HepG2 (cell line): ENCODE results near the gene C9orf40. TPM values are rescaled to one million over a fixed set of nuclear protein-coding genes. Genes with fewer than 3 reads are reported as not detected.

Experiments used
- AGO1 ChIP-seq: fragments of 200-400 bp; formaldehyde crosslinking; IDR thresholded peaks from 2 replicates; pipeline ENCODE4 v1.6.1; 2017; ENCODE audit warnings: mild to moderate bottlenecking, low read depth, low read length, moderate library complexity; ENCODE audit not compliant: poor library complexity, severe bottlenecking
- AKAP8 ChIP-seq: sonication (generic); formaldehyde crosslinking; IDR thresholded peaks from 2 replicates; pipeline ENCODE4 v1.5.1; 2020; ENCODE audit warnings: mild to moderate bottlenecking, missing genetic modification reagents
- BORCS8-MEF2B ChIP-seq: sonication (generic); formaldehyde crosslinking; IDR thresholded peaks from 2 replicates; pipeline ENCODE4 v1.8.0; 2022; ENCODE audit warnings: mild to moderate bottlenecking, missing genetic modification reagents
- EHMT2 ChIP-seq: fragments of 200-600 bp; sonication (generic); IDR thresholded peaks from 2 replicates; pipeline ENCODE4 v1.7.0; 2017; ENCODE audit warnings: antibody characterized with exemption, low read depth, low read length, borderline replicate concordance
- HNRNPLL ChIP-seq: fragments of 200-400 bp; formaldehyde crosslinking; IDR thresholded peaks from 2 replicates; pipeline ENCODE4 v1.6.1; 2017; ENCODE audit warnings: mild to moderate bottlenecking, low read depth, low read length; ENCODE audit not compliant: poor library complexity, severe bottlenecking
- IKZF1 ChIP-seq: fragments of 450-650 bp; IDR thresholded peaks from 2 replicates; pipeline ENCODE4 v1.7.1; 2016
- ISL2 ChIP-seq: sonication (generic); formaldehyde crosslinking; IDR thresholded peaks from 2 replicates; pipeline ENCODE4 v1.5.0; 2020; ENCODE audit warnings: missing genetic modification reagents
- KAT2B ChIP-seq: fragments of 150-350 bp; IDR thresholded peaks from 2 replicates; pipeline ENCODE4 v1.6.1; 2014; ENCODE audit warnings: low read depth, low read length, borderline replicate concordance
- MIXL1 ChIP-seq: IDR thresholded peaks from 2 replicates; pipeline ENCODE4 v1.6.1; 2016
- NFE2 ChIP-seq: sonication (generic); formaldehyde crosslinking; IDR thresholded peaks from 2 replicates; pipeline ENCODE4 v1.4.0; 2020; ENCODE audit warnings: missing genetic modification reagents
- NKX3-1 ChIP-seq: sonication (generic); formaldehyde crosslinking; IDR thresholded peaks from 2 replicates; pipeline ENCODE4 v1.5.0; 2020; ENCODE audit warnings: missing genetic modification reagents
- ONECUT2 ChIP-seq: sonication (generic); formaldehyde crosslinking; IDR thresholded peaks from 2 replicates; pipeline ENCODE4 v1.4.0; 2020; ENCODE audit warnings: missing genetic modification reagents
- SRY ChIP-seq: sonication (generic); formaldehyde crosslinking; IDR thresholded peaks from 2 replicates; pipeline ENCODE4 v1.8.0; 2022; ENCODE audit warnings: mild to moderate bottlenecking, missing genetic modification reagents
- ZBTB7A ChIP-seq: sonication (generic); formaldehyde crosslinking; IDR thresholded peaks from 2 replicates; pipeline ENCODE4 v1.8.0; 2022; ENCODE audit warnings: mild to moderate bottlenecking, missing genetic modification reagents
- ZHX1 ChIP-seq: sonication (generic); formaldehyde crosslinking; IDR thresholded peaks from 2 replicates; pipeline ENCODE4 v1.8.1; 2022; ENCODE audit warnings: low read depth, mild to moderate bottlenecking, missing genetic modification reagents
- ZNF329 ChIP-seq: sonication (generic); formaldehyde crosslinking; IDR thresholded peaks from 2 replicates; pipeline ENCODE4 v1.9.0; 2021; ENCODE audit warnings: low read depth, mild to moderate bottlenecking, missing genetic modification reagents
- ZNF333 ChIP-seq: sonication (generic); formaldehyde crosslinking; IDR thresholded peaks from 2 replicates; pipeline ENCODE4 v1.4.0; 2020; ENCODE audit warnings: mild to moderate bottlenecking, missing genetic modification reagents, borderline replicate concordance
- ZNF33A ChIP-seq: sonication (generic); formaldehyde crosslinking; IDR thresholded peaks from 2 replicates; pipeline ENCODE4 v1.5.1; 2020; ENCODE audit warnings: missing genetic modification reagents, mild to moderate bottlenecking, moderate library complexity, borderline replicate concordance
- ZNF652 ChIP-seq: IDR thresholded peaks from 2 replicates; pipeline ENCODE4 v1.6.1; 2016; ENCODE audit warnings: low read depth, borderline replicate concordance
- ZNF747 ChIP-seq: sonication (generic); formaldehyde crosslinking; IDR thresholded peaks from 2 replicates; pipeline ENCODE4 v1.8.1; 2023; ENCODE audit warnings: missing genetic modification reagents, mild to moderate bottlenecking, borderline replicate concordance
- ZNF788 ChIP-seq: sonication (generic); formaldehyde crosslinking; IDR thresholded peaks from 2 replicates; pipeline ENCODE4 v1.5.0; 2020; ENCODE audit warnings: mild to moderate bottlenecking, missing genetic modification reagents, borderline replicate concordance
- ZNF790 ChIP-seq: sonication (generic); formaldehyde crosslinking; IDR thresholded peaks from 2 replicates; pipeline ENCODE4 v1.8.0; 2022; ENCODE audit warnings: missing genetic modification reagents, mild to moderate bottlenecking, borderline replicate concordance
- ZNF891 ChIP-seq: sonication (generic); formaldehyde crosslinking; IDR thresholded peaks from 2 replicates; pipeline ENCODE4 v1.5.0; 2020; ENCODE audit warnings: mild to moderate bottlenecking, missing genetic modification reagents
- ZSCAN20 ChIP-seq: sonication (generic); formaldehyde crosslinking; IDR thresholded peaks from 2 replicates; pipeline ENCODE4 v1.4.0; 2020; ENCODE audit warnings: missing genetic modification reagents, mild to moderate bottlenecking, borderline replicate concordance
- polyA plus RNA-seq, 8 experiments: library from polyadenylated mRNA; depleted of rRNA in 3 of 8; stranded (reverse) in 7 of 8; unstranded in 1 of 8; fragments of >200 nt; fragmentation: Illumina TruSeq in 4 of 8; extraction: Trizol in 4 of 8; gene quantifications; 2 replicates each; pipeline versions ENCODE4 v1.2.1 to v1.2.3, GENCODE V29; 2011 to 2016; ENCODE audit warnings: low read depth in 4 of 8, missing spikeins in 1 of 8, mixed read lengths in 1 of 8; ENCODE audit not compliant: insufficient read depth in 1 of 8
- total RNA-seq, 5 experiments: library from RNA; depleted of rRNA; stranded (reverse); fragments of >200 nt; fragmentation: Illumina TruSeq; extraction: Trizol; gene quantifications; 2 replicates each; pipeline ENCODE4 v1.2.3, GENCODE V29; 2016; ENCODE audit warnings: low read depth in 1 of 5
- TF ChIP-seq, protein P1 (sequence below): sonication (generic); formaldehyde crosslinking; IDR thresholded peaks from 2 replicates; pipeline ENCODE4 v1.9.0; 2021; ENCODE audit warnings: missing genetic modification reagents, borderline replicate concordance

C9orf40 gene
- total and polyA plus RNA-seq, 2 of the 13 experiments (the other 11 are each of a cell fraction or from before 2014, with no cell fraction given) = 3.0 to 13.5 TPM

- no peak for TF ChIP-seq ZNF33A
- TF ChIP-seq ONECUT2 (CRISPR knock-in tag) = no peak
- 0 out of 2 replicates have a peak, but pooled peaks have one; percentile 81 for TF ChIP-seq ZNF333
- 0 out of 2 replicates have a peak, but pooled peaks have one; percentile 22 for TF ChIP-seq AKAP8 (CRISPR knock-in tag)
- peak; percentile 64; the same call in 1 of the 2 replicates for TF ChIP-seq ZBTB7A (CRISPR knock-in tag)
- TF ChIP-seq SRY (CRISPR knock-in tag) = peak; percentile 95
- TF ChIP-seq ZNF790 = peak; percentile 16; the same call in 1 of the 2 replicates
- TF ChIP-seq ZNF747 (CRISPR knock-in tag) = peak; percentile 65; the same call in 1 of the 2 replicates
- no peak for TF ChIP-seq ZNF652 (CRISPR knock-in tag)
- no peak for TF ChIP-seq KAT2B
- TF ChIP-seq AGO1 = peak; percentile 46
- TF ChIP-seq ISL2 = peak; percentile 54
- peak; percentile 74 for TF ChIP-seq ZNF329 (CRISPR knock-in tag)
- no peak for TF ChIP-seq ZHX1 (CRISPR knock-in tag)
- peak; percentile 96; the same call in 1 of the 2 replicates for TF ChIP-seq ZSCAN20 (CRISPR knock-in tag)
- TF ChIP-seq BORCS8-MEF2B = 0 out of 2 replicates have a peak, but pooled peaks have one; percentile 75
- TF ChIP-seq MIXL1 = peak; percentile 54; the same call in 1 of the 2 replicates
- no peak for TF ChIP-seq EHMT2
- TF ChIP-seq HNRNPLL = peak; percentile 82
- TF ChIP-seq NKX3-1 (CRISPR knock-in tag) = peak; percentile 67; the same call in 1 of the 2 replicates
- TF ChIP-seq, protein P1, sequence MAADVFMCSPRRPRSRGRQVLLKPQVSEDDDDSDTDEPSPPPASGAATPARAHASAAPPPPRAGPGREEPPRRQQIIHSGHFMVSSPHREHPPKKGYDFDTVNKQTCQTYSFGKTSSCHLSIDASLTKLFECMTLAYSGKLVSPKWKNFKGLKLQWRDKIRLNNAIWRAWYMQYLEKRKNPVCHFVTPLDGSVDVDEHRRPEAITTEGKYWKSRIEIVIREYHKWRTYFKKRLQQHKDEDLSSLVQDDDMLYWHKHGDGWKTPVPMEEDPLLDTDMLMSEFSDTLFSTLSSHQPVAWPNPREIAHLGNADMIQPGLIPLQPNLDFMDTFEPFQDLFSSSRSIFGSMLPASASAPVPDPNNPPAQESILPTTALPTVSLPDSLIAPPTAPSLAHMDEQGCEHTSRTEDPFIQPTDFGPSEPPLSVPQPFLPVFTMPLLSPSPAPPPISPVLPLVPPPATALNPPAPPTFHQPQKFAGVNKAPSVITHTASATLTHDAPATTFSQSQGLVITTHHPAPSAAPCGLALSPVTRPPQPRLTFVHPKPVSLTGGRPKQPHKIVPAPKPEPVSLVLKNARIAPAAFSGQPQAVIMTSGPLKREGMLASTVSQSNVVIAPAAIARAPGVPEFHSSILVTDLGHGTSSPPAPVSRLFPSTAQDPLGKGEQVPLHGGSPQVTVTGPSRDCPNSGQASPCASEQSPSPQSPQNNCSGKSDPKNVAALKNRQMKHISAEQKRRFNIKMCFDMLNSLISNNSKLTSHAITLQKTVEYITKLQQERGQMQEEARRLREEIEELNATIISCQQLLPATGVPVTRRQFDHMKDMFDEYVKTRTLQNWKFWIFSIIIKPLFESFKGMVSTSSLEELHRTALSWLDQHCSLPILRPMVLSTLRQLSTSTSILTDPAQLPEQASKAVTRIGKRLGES (CRISPR knock-in tag) = peak; percentile 43; the same call in 1 of the 2 replicates
- peak; percentile 99 for TF ChIP-seq ZNF891 (CRISPR knock-in tag)
- TF ChIP-seq NFE2 (CRISPR knock-in tag) = no peak
- TF ChIP-seq ZNF788 (CRISPR knock-in tag) = peak; percentile 79
- TF ChIP-seq IKZF1 = no peak
Measured at GRCh38 chr9:74952201-74953151, at the start of gene C9orf40 (continued).
